GM06990 (cell line): ENCODE results near the gene LSP1.

Experiments used
- DNase-seq: peaks from one replicate; pipeline ENCODE4 v3.0.0-alpha.2; 2011; ENCODE audit not compliant: insufficient read length; ENCODE audit errors: extremely low read depth
- H3K27me3 ChIP-seq: replicated peaks from 2 replicates; pipeline ENCODE4 v1.6.0; 2011; ENCODE audit warnings: low read length; ENCODE audit not compliant: control insufficient read depth, insufficient read depth
- H3K36me3 ChIP-seq: 2 replicates; pipeline ENCODE4 v1.5.1; 2011; ENCODE audit warnings: low read length; ENCODE audit not compliant: control insufficient read depth, insufficient read depth
- H3K4me3 ChIP-seq: replicated peaks from 2 replicates; pipeline ENCODE4 v1.5.1; 2011; ENCODE audit warnings: low read depth, mild to moderate bottlenecking, control low read depth, low read length
- CTCF ChIP-seq: IDR thresholded peaks from 2 replicates; pipeline ENCODE4 v1.5.1; 2011; ENCODE audit warnings: low read length, control low read depth, mild to moderate bottlenecking, inconsistent platforms; ENCODE audit not compliant: insufficient read depth, poor library complexity, severe bottlenecking

Gene LSP1

GRCh38 chr11:1933416-1934334 is 80.8 kb downstream of the LSP1 start:
- H3K4me3 ChIP-seq, result no peak overlapping the region
- H3K27me3 ChIP-seq, result no peaks in the 10 kb centered on the region; the same call in 1 of the 2 replicates
- DNase-seq, result no peak
- no peak for TF ChIP-seq CTCF
- H3K36me3 ChIP-seq, result no peaks in the 10 kb centered on the region

- no peak overlapping the region for H3K4me3 ChIP-seq
- H3K36me3 ChIP-seq, result no peaks in the 10 kb centered on the region
- TF ChIP-seq CTCF, result no peak
- no peak for DNase-seq
- H3K27me3 ChIP-seq, result no peaks in the 10 kb centered on the region; the same call in 1 of the 2 replicates
Observed at GRCh38 chr11:1934335-1935155, 81.7 kb downstream of the LSP1 start.

- Histone ChIP-seq H3K4me3 (no peak overlapping the region), H3K27me3 (no peaks in the 10 kb centered on the region; the same call in 1 of the 2 replicates), H3K36me3 (no peaks in the 10 kb centered on the region)
- no peak for DNase-seq
- TF ChIP-seq CTCF, result no peak
Observed at GRCh38 chr11:1935156-1936071, 82.5 kb downstream of the LSP1 start.

DNA sequence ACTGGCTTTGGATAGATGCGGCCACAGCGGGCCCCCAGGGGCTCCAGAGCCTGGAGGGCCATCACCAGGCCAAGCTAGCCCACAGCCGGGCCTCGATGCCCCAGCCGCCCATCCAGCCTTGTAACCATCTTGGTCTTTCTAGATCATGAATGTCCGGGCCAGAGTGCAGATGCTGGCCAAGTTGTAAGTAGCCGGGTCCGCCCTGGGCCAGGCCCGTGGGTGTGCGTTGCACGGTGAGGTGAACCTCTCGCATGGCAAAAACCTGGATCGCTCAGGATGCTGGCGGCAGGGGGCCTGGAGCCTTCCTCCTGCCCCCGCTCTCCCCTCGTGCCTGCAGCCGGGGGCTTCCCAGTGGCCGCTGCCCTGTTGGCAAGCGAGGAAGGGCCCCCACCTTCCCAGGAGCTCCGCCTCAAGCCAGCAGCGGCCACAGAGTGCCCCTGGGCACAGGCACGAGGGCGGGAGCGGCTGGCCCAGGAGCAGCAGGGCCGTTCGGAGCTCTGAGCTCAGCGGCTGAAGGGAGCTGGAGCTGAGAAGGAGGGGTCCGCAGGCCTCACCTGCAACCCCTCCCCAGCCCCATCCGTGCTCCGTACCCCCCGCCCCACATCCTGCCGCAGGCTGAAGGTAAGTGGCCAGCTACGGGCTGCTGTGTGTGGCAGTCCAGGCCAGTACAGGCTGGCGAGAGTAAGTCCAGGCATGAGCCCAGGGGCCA is 83.3 kb downstream of the LSP1 start:
- TF ChIP-seq CTCF, result no peak
- H3K36me3 ChIP-seq, result no peaks in the 10 kb centered on the region
- no peaks in the 10 kb centered on the region; the same call in 1 of the 2 replicates for H3K27me3 ChIP-seq
- no peak for DNase-seq
- no peak overlapping the region for H3K4me3 ChIP-seq
